PFSK-1 (cell line): Measurements from ENCODE around the gene AP3S2. TPM values are rescaled to one million over a fixed set of nuclear protein-coding genes. Genes with fewer than 3 reads are reported as not detected.

Experiments used
- FOXP2 ChIP-seq: optimal IDR thresholded peaks from 2 replicates; pipeline ENCODE3; 2011; ENCODE audit warnings: borderline replicate concordance, control low read depth, inconsistent platforms; ENCODE audit not compliant: insufficient read depth; ENCODE audit errors: extremely low read length, extremely low read depth
- POLR2AphosphoS5 ChIP-seq: IDR thresholded peaks from 2 replicates; pipeline ENCODE4 v1.6.1; 2012; ENCODE audit warnings: low read depth, mild to moderate bottlenecking, control low read depth, low read length, moderate library complexity
- REST ChIP-seq, 2 experiments: IDR thresholded peaks; 2 replicates each; pipeline versions ENCODE4 v1.6.1 to v1.8.0; 2011 to 2012; ENCODE audit warnings: low read depth in 2 of 2, low read length in 2 of 2, control low read depth in 1 of 2, inconsistent platforms in 1 of 2, mild to moderate bottlenecking in 1 of 2, moderate library complexity in 1 of 2; ENCODE audit not compliant: insufficient read depth in 1 of 2
- SIN3A ChIP-seq: IDR thresholded peaks from 2 replicates; pipeline ENCODE4 v1.6.1; 2012; ENCODE audit warnings: mild to moderate bottlenecking, low read length, moderate library complexity, borderline replicate concordance; ENCODE audit not compliant: insufficient read depth
- TAF1 ChIP-seq: IDR thresholded peaks from 2 replicates; pipeline ENCODE4 v1.6.1; 2012; ENCODE audit warnings: low read length, control low read depth, borderline replicate concordance; ENCODE audit not compliant: insufficient read depth
- polyA plus RNA-seq: library from polyadenylated mRNA; unstranded; fragments of >200 nt; gene quantifications from one replicate; pipeline ENCODE4 v1.2.1, GENCODE V29; 2012; ENCODE audit warnings: low read depth, missing spikeins; ENCODE audit not compliant: insufficient read length

Gene AP3S2
- 20.5 TPM for polyA plus RNA-seq

- TF ChIP-seq TAF1 = peak; percentile 99
- peak; percentile 89 for TF ChIP-seq POLR2AphosphoS5
- peak in 1 of 2 experiments; percentile 76; a peak in 2 of 4 replicates for TF ChIP-seq REST (IDR thresholded peaks at IDR 0.05; ENCODE audit: insufficient read depth in 1 of 2, low read depth in 2 of 2, low read length in 2 of 2)
- TF ChIP-seq FOXP2 = peak; percentile 98
- TF ChIP-seq SIN3A = peak; percentile 7; the same call in 1 of the 2 replicates
Observed at GRCh38 chr15:89893696-89894447, at the start of gene AP3S2. TSS of gene AP3S2 (minus strand) at chr15:89893994. CDS start at chr15:89893949, 45 bp downstream.

GRCh38 chr15:89939910-89940309 lies 46.1 kb upstream of the AP3S2 start:
- TF ChIP-seq FOXP2 (no peak), TAF1 (no peak), REST (IDR thresholded peaks at IDR 0.05; ENCODE audit: insufficient read depth in 1 of 2, low read depth in 2 of 2, low read length in 2 of 2) (no peak), POLR2AphosphoS5 (no peak), SIN3A (no peak)

GRCh38 chr15:89937365-89938350 lies 43.9 kb upstream of the AP3S2 start:
- no peak for TF ChIP-seq FOXP2
- TF ChIP-seq POLR2AphosphoS5 = no peak
- TF ChIP-seq TAF1 = no peak
- TF ChIP-seq SIN3A = no peak
- TF ChIP-seq REST (IDR thresholded peaks at IDR 0.05; ENCODE audit: insufficient read depth in 1 of 2, low read depth in 2 of 2, low read length in 2 of 2) = no peak

GRCh38 chr15:89936786-89937265 lies 43.0 kb upstream of the AP3S2 start:
- no peak for TF ChIP-seq REST (IDR thresholded peaks at IDR 0.05; ENCODE audit: insufficient read depth in 1 of 2, low read depth in 2 of 2, low read length in 2 of 2)
- no peak for TF ChIP-seq TAF1
- TF ChIP-seq FOXP2 = no peak
